A549 (cell line): ENCODE measurements around the gene GRM5.

ENCODE experiments used
- CTCF ChIP-seq: fragments of >200 bp; sonication (Bioruptor Twin); formaldehyde crosslinking; IDR thresholded peaks from 3 replicates; pipeline ENCODE4 v1.5.1; 2016
- EP300 ChIP-seq, 2 experiments: fragments of >200 bp; sonication (Bioruptor Twin); formaldehyde crosslinking; IDR thresholded peaks; 2 replicates in 1 of 2; 3 replicates in 1 of 2; pipeline ENCODE4 v1.6.1; 2016 to 2017

GRCh38 chr11:88790182-88790581 lies 275.6 kb downstream of the GRM5 start:
- no peak for TF ChIP-seq EP300 (IDR thresholded peaks at IDR 0.05)
- no peak for TF ChIP-seq CTCF
